GM21825 (cell line): ENCODE results near the gene SEC24C.
"Not testable (repeated sequence)": the region's sequence is repeated elsewhere in the genome, so short reads cannot be mapped to it uniquely, and the experiment has no call there.

ENCODE experiments used
- ATAC-seq: cut with Tn5 transposase; IDR thresholded peaks from one replicate; pipeline ENCODE4 v1.9.1; 2021; ENCODE audit warnings: mild to moderate bottlenecking, moderate library complexity; ENCODE audit not compliant: unreplicated experiment

The SEC24C gene

GRCh38 chr10:73730153-73730906, 13.8 kb upstream of the SEC24C start:
- peak; percentile 83 for ATAC-seq

- ATAC-seq, result no peak
Measured at GRCh38 chr10:73731588-73732375, 12.4 kb upstream of the SEC24C start.

- ATAC-seq, result no peak
Measured at GRCh38 chr10:73732426-73732825, 11.7 kb upstream of the SEC24C start.

- no peak for ATAC-seq
Measured at GRCh38 chr10:73732931-73733623, 11.1 kb upstream of the SEC24C start.

- no peak for ATAC-seq
Measured at GRCh38 chr10:73734028-73734720, 10.0 kb upstream of the SEC24C start.

GRCh38 chr10:73734796-73735305, 9.3 kb upstream of the SEC24C start:
- no peak for ATAC-seq

- ATAC-seq, result not testable (repeated sequence)
Measured at GRCh38 chr10:73740501-73741254, 3.5 kb upstream of the SEC24C start.

- ATAC-seq, result no peak
Measured at GRCh38 chr10:73742454-73742734, 1.8 kb upstream of the SEC24C start.

- ATAC-seq, result no peak
Measured at GRCh38 chr10:73743327-73743904, 756 bp upstream of the SEC24C start.

GRCh38 chr10:73744664-73744975, 448 bp downstream of the SEC24C start:
- ATAC-seq, result peak; percentile 27

GRCh38 chr10:73746721-73747120, 2.5 kb downstream of the SEC24C start:
- ATAC-seq, result no peak

- ATAC-seq, result no peak
Measured at GRCh38 chr10:73750819-73751218, 6.6 kb downstream of the SEC24C start.

- no peak for ATAC-seq
Measured at GRCh38 chr10:73756183-73756582, 12.0 kb downstream of the SEC24C start.

GRCh38 chr10:73758704-73759511, 14.7 kb downstream of the SEC24C start:
- ATAC-seq, result no peak

GRCh38 chr10:73759512-73760115, 15.4 kb downstream of the SEC24C start:
- no peak for ATAC-seq

GRCh38 chr10:73761781-73762180, 17.6 kb downstream of the SEC24C start:
- ATAC-seq, result no peak

- ATAC-seq, result no peak
Measured at GRCh38 chr10:73762915-73763314, 18.7 kb downstream of the SEC24C start.

GRCh38 chr10:73763343-73763742, 19.2 kb downstream of the SEC24C start:
- ATAC-seq, result no peak

- ATAC-seq, result no peak
Measured at GRCh38 chr10:73765066-73765465, 20.9 kb downstream of the SEC24C start.
